HEK293 (cell line): ENCODE results near the gene OR4D9.

Experiments
- CTCF ChIA-PET: fragments of 350-600 bp; formaldehyde crosslinking; extraction: SDS; loops from one replicate; lab custom pipeline; 2021; ENCODE audit warnings: antibody characterized with exemption; lab: Yijun Ruan, JAX
- POLR2A ChIA-PET: fragments of 300-600 bp; formaldehyde crosslinking; extraction: SDS; loops from one replicate; lab custom pipeline; 2020; ENCODE audit warnings: antibody characterized with exemption, inconsistent platforms; lab: Yijun Ruan, JAX
- H3K27ac ChIP-seq: fragments of 200-500 bp; sonication (Bioruptor generic); 2 replicates; pipeline ENCODE4 v1.5.1; 2014; ENCODE audit warnings: low read depth, low read length, control low read depth, inconsistent platforms; ENCODE audit errors: extremely low read depth
- H3K36me3 ChIP-seq, 2 experiments: fragments of 200-500 bp in 1 of 2; sonication (Bioruptor generic) in 1 of 2; 1 replicate in 1 of 2; 2 replicates in 1 of 2; pipeline ENCODE4 v1.5.1; 2014 to 2017; ENCODE audit warnings: inconsistent platforms in 2 of 2, low read length in 2 of 2; ENCODE audit not compliant: control insufficient read depth in 2 of 2, insufficient read depth in 1 of 2
- H3K4me1 ChIP-seq: fragments of 200-500 bp; sonication (Bioruptor generic); 2 replicates; pipeline ENCODE4 v1.5.1; 2014; ENCODE audit warnings: mild to moderate bottlenecking, low read length, inconsistent platforms; ENCODE audit not compliant: control insufficient read depth, insufficient read depth
- H3K4me3 ChIP-seq: 2 replicates; pipeline ENCODE4 v1.5.1; 2011; ENCODE audit warnings: low read depth, mild to moderate bottlenecking, control low read depth, low read length, moderate library complexity
- H3K9me3 ChIP-seq: fragments of 200-500 bp; sonication (Bioruptor generic); 2 replicates; pipeline ENCODE4 v1.5.1; 2014; ENCODE audit warnings: low read depth, low read length, inconsistent platforms; ENCODE audit not compliant: control insufficient read depth, insufficient read depth
- CTCF ChIP-seq: fragments of 450-650 bp; formaldehyde crosslinking; IDR thresholded peaks from 2 replicates; pipeline ENCODE4 v1.5.1; 2016; ENCODE audit warnings: missing biosample characterization, missing genetic modification characterization
- EGR2 ChIP-seq: fragments of 450-650 bp; formaldehyde crosslinking; IDR thresholded peaks from 2 replicates; pipeline ENCODE4 v1.5.1; 2016; ENCODE audit warnings: low read depth, missing biosample characterization, missing genetic modification characterization
- IKZF3 ChIP-seq: fragments of 450-650 bp; IDR thresholded peaks from 2 replicates; pipeline ENCODE4 v1.5.0; 2018; ENCODE audit warnings: missing biosample characterization, mild to moderate bottlenecking, missing genetic modification characterization, moderate library complexity
- KLF1 ChIP-seq: fragments of 450-650 bp; formaldehyde crosslinking; IDR thresholded peaks from 2 replicates; pipeline ENCODE4 v1.5.1; 2016; ENCODE audit warnings: missing biosample characterization, missing genetic modification characterization
- MEIS1 ChIP-seq: sonication (generic); formaldehyde crosslinking; IDR thresholded peaks from 2 replicates; pipeline ENCODE4 v1.8.1; 2022; ENCODE audit warnings: missing genetic modification reagents, mild to moderate bottlenecking, borderline replicate concordance
- ZFHX2 ChIP-seq: fragments of 450-650 bp; formaldehyde crosslinking; conservative IDR thresholded peaks from 2 replicates; pipeline ENCODE4 v1.5.1; 2016; ENCODE audit warnings: missing biosample characterization, missing genetic modification characterization
- ZNF132 ChIP-seq: fragments of 450-650 bp; formaldehyde crosslinking; IDR thresholded peaks from 2 replicates; pipeline ENCODE4 v1.5.1; 2017; ENCODE audit warnings: missing biosample characterization, missing genetic modification characterization, borderline replicate concordance
- ZNF18 ChIP-seq: fragments of 450-650 bp; formaldehyde crosslinking; IDR thresholded peaks from 2 replicates; pipeline ENCODE4 v1.5.1; 2016; ENCODE audit warnings: missing biosample characterization, missing genetic modification characterization
- ZNF274 ChIP-seq, 2 experiments: fragments of 200-500 bp in 1 of 2; fragments of 450-650 bp in 1 of 2; sonication (Bioruptor generic) in 1 of 2; formaldehyde crosslinking in 1 of 2; IDR thresholded peaks; 2 replicates each; pipeline versions ENCODE4 v1.5.1 to v1.6.1; 2014 to 2016; ENCODE audit warnings: borderline replicate concordance in 1 of 2, inconsistent platforms in 1 of 2, low read length in 1 of 2, missing biosample characterization in 1 of 2, missing genetic modification characterization in 1 of 2
- ZNF292 ChIP-seq: fragments of 450-650 bp; formaldehyde crosslinking; IDR thresholded peaks from 2 replicates; pipeline ENCODE4 v1.5.1; 2016; ENCODE audit warnings: low read depth, missing biosample characterization, missing genetic modification characterization, borderline replicate concordance
- ZNF311 ChIP-seq: fragments of 450-650 bp; formaldehyde crosslinking; IDR thresholded peaks from 2 replicates; pipeline ENCODE4 v1.5.1; 2017; ENCODE audit warnings: missing biosample characterization, missing genetic modification characterization, borderline replicate concordance
- ZNF350 ChIP-seq: fragments of 450-650 bp; formaldehyde crosslinking; IDR thresholded peaks from 2 replicates; pipeline ENCODE4 v1.5.0; 2017; ENCODE audit warnings: missing biosample characterization, mild to moderate bottlenecking, missing genetic modification characterization
- ZNF518A ChIP-seq: fragments of 450-650 bp; formaldehyde crosslinking; conservative IDR thresholded peaks from 2 replicates; pipeline ENCODE4 v1.5.1; 2016; ENCODE audit warnings: low read depth, missing biosample characterization, missing genetic modification characterization
- ZNF529 ChIP-seq: fragments of 450-650 bp; formaldehyde crosslinking; IDR thresholded peaks from 2 replicates; pipeline ENCODE4 v1.5.1; 2017; ENCODE audit warnings: missing genetic modification characterization, missing biosample characterization; ENCODE audit not compliant: insufficient replicate concordance
- ZNF629 ChIP-seq: fragments of 450-650 bp; formaldehyde crosslinking; IDR thresholded peaks from 2 replicates; pipeline ENCODE4 v1.5.1; 2017; ENCODE audit warnings: missing biosample characterization, missing genetic modification characterization
- ZNF747 ChIP-seq: fragments of 450-650 bp; formaldehyde crosslinking; IDR thresholded peaks from 2 replicates; pipeline ENCODE4 v1.5.1; 2016; ENCODE audit warnings: missing biosample characterization, missing genetic modification characterization
- TF ChIP-seq, protein P1 (sequence below): fragments of 450-650 bp; formaldehyde crosslinking; IDR thresholded peaks from 2 replicates; pipeline ENCODE4 v1.5.1; 2017; ENCODE audit warnings: missing biosample characterization, missing genetic modification characterization
- TF ChIP-seq, protein P2 (sequence below): fragments of 450-650 bp; IDR thresholded peaks from 2 replicates; pipeline ENCODE4 v1.5.1; 2018; ENCODE audit warnings: missing biosample characterization, mild to moderate bottlenecking, missing genetic modification characterization
- TF ChIP-seq, protein P3 (sequence below): fragments of 450-650 bp; formaldehyde crosslinking; IDR thresholded peaks from 2 replicates; pipeline ENCODE4 v1.5.1; 2016; ENCODE audit warnings: missing biosample characterization, missing genetic modification characterization, low read depth

The OR4D9 gene

DNA sequence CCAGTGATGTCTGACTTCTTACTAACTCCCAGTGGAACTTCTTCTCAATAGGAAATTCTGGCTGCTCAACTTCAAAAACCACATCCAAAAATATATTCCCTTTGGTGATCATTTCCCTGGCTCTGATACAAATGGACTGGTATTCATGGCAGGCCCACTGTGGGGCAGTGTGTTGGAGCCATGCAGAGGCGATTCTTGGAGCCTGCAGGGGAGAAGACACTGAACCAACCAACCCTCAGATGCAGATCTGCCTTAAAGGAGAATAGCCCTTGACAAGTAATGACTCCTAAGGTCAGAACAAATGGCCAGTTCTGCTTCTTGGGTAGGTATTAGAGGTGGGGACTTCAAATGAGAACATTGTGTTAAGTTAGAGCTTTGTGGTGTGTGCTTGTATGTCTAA is 12.2 kb downstream of the OR4D9 start:
- Histone ChIP-seq H3K9me3 (no peaks in the 10 kb centered on the region), H3K4me1 (no peaks in the 10 kb centered on the region), H3K4me3 (no peak overlapping the region), H3K36me3 (no peaks in the 10 kb centered on the region), H3K27ac (no peak overlapping the region)
- TF ChIP-seq, protein P1, sequence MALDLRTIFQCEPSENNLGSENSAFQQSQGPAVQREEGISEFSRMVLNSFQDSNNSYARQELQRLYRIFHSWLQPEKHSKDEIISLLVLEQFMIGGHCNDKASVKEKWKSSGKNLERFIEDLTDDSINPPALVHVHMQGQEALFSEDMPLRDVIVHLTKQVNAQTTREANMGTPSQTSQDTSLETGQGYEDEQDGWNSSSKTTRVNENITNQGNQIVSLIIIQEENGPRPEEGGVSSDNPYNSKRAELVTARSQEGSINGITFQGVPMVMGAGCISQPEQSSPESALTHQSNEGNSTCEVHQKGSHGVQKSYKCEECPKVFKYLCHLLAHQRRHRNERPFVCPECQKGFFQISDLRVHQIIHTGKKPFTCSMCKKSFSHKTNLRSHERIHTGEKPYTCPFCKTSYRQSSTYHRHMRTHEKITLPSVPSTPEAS (tag by site-specific recombination) = no peak
- TF ChIP-seq IKZF3 (tag by site-specific recombination) (no peak), ZNF629 (tag by site-specific recombination) (no peak), ZNF350 (tag by site-specific recombination) (no peak), MEIS1 (CRISPR knock-in tag) (no peak), ZNF518A (no peak), ZNF18 (tag by site-specific recombination) (no peak), ZFHX2 (tag by site-specific recombination) (no peak), ZNF747 (no peak), ZNF529 (tag by site-specific recombination) (no peak), KLF1 (tag by site-specific recombination) (no peak), ZNF311 (tag by site-specific recombination) (no peak), ZNF274 (IDR thresholded peaks at IDR 0.05; ENCODE audit: low read length) (no peak), ZNF274 (tag by site-specific recombination; IDR thresholded peaks at IDR 0.05; ENCODE audit: borderline replicate concordance) (no peak), ZNF132 (tag by site-specific recombination) (no peak), CTCF (tag by site-specific recombination) (no peak), EGR2 (no peak), ZNF292 (tag by site-specific recombination) (no peak)
- TF ChIP-seq, protein P2, sequence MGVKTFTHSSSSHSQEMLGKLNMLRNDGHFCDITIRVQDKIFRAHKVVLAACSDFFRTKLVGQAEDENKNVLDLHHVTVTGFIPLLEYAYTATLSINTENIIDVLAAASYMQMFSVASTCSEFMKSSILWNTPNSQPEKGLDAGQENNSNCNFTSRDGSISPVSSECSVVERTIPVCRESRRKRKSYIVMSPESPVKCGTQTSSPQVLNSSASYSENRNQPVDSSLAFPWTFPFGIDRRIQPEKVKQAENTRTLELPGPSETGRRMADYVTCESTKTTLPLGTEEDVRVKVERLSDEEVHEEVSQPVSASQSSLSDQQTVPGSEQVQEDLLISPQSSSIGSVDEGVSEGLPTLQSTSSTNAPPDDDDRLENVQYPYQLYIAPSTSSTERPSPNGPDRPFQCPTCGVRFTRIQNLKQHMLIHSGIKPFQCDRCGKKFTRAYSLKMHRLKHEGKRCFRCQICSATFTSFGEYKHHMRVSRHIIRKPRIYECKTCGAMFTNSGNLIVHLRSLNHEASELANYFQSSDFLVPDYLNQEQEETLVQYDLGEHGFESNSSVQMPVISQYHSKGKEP (tag by site-specific recombination) = no peak
- TF ChIP-seq, protein P3, sequence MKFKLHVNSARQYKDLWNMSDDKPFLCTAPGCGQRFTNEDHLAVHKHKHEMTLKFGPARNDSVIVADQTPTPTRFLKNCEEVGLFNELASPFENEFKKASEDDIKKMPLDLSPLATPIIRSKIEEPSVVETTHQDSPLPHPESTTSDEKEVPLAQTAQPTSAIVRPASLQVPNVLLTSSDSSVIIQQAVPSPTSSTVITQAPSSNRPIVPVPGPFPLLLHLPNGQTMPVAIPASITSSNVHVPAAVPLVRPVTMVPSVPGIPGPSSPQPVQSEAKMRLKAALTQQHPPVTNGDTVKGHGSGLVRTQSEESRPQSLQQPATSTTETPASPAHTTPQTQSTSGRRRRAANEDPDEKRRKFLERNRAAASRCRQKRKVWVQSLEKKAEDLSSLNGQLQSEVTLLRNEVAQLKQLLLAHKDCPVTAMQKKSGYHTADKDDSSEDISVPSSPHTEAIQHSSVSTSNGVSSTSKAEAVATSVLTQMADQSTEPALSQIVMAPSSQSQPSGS = no peak
- POLR2A ChIA-PET = no interaction called here
- CTCF ChIA-PET = interaction anchor here (0.7 kb wide), 1 partner anchor 24 kb away, joined by 5 read pairs; no protein-coding TSS in a partner anchor
